Activated CD4-positive, alpha-beta T cell treated with anti-CD3 and anti-CD28 coated beads for 36 hours (primary cell): Measurements from ENCODE around the gene SAGE1. TPM values are rescaled to one million over a fixed set of nuclear protein-coding genes. Genes with fewer than 3 reads are reported as not detected.
A peak's percentile ranks its signal among the peaks of the same experiment; 100 is the strongest.

Experiments
- ATAC-seq: fragments of 200-7000 bp; cut with Tn5 transposase; one replicate; pipeline ENCODE4 v1.10.0; 2021; ENCODE audit warnings: mild to moderate bottlenecking, moderate library complexity
- CTCF ChIA-PET: fragments of 350-600 bp; sonication (Branson Sonifier 250); formaldehyde crosslinking; loops from one replicate; lab custom pipeline; 2021; ENCODE audit warnings: antibody characterized with exemption; lab: Charles Lee
- POLR2A ChIA-PET: fragments of 350-600 bp; sonication (Branson Sonifier 250); formaldehyde crosslinking; loops from one replicate; lab custom pipeline; 2021; ENCODE audit warnings: antibody characterized with exemption, inconsistent platforms; lab: Charles Lee
- DNase-seq: peaks from one replicate; pipeline ENCODE4 v3.0.0-alpha.2; 2020
- H3K27ac Mint-ChIP-seq: one replicate; pipeline ENCODE4 v1.8.0; 2021; ENCODE audit warnings: mixed read lengths
- H3K27me3 Mint-ChIP-seq: one replicate; pipeline ENCODE4 v1.8.0; 2021; ENCODE audit warnings: mixed read lengths
- H3K36me3 Mint-ChIP-seq: one replicate; pipeline ENCODE4 v1.8.0; 2021; ENCODE audit warnings: low read depth, mixed read lengths
- H3K4me1 Mint-ChIP-seq: one replicate; pipeline ENCODE4 v1.8.0; 2021; ENCODE audit warnings: mixed read lengths
- H3K4me3 Mint-ChIP-seq: one replicate; pipeline ENCODE4 v1.8.0; 2021; ENCODE audit warnings: mild to moderate bottlenecking, moderate library complexity, mixed read lengths
- H3K9me3 Mint-ChIP-seq: one replicate; pipeline ENCODE4 v1.8.0; 2021; ENCODE audit warnings: low read depth, mixed read lengths
- intact Hi-C, 2 experiments: fragments of 100-400 bp; cut with DNase I in 1 of 2; cut with micrococcal nuclease in 1 of 2; formaldehyde crosslinking; loops; one replicate each; pipeline versions ENCODE4 v1.14.2 to v1.15.1; 2022 to 2024; cut with DNase I, micrococcal nuclease
- total RNA-seq, 2 experiments: library from RNA; stranded (reverse); gene quantifications; one replicate each; pipeline ENCODE4 v1.2.3, GENCODE V29; 2021

SAGE1 gene
- total RNA-seq, 2 experiments from 2014 or later: not detected

GRCh38 chrX:135923353-135923752 is 29.8 kb downstream of the SAGE1 start:
- ChIA-PET POLR2A (no interaction called here), CTCF (interaction anchor here (0.5 to 0.6 kb wide), 2 partner anchors 43 to 289 kb away, joined by 3 read pairs; no protein-coding TSS in a partner anchor)
- intact Hi-C loops: no loop called here

GRCh38 chrX:135927897-135928296 is 34.4 kb downstream of the SAGE1 start:
- ChIA-PET POLR2A (no interaction called here), CTCF (no interaction called here)
- H3K27ac Mint-ChIP-seq: no peak overlapping the region
- no peaks in the 10 kb centered on the region for H3K9me3 Mint-ChIP-seq
- intact Hi-C loops: no loop called here
- DNase-seq (no peak), ATAC-seq (no peak)
- no peaks in the 10 kb centered on the region for H3K36me3 Mint-ChIP-seq
- H3K4me3 Mint-ChIP-seq: no peak overlapping the region
- H3K4me1 Mint-ChIP-seq: no peaks in the 10 kb centered on the region
- H3K27me3 Mint-ChIP-seq: peaks cover 2% of the 10 kb centered on the region

More at GRCh38 chrX:135923353-135923752, 29.8 kb downstream of the SAGE1 start:
- H3K4me3 Mint-ChIP-seq: no peak overlapping the region
- ATAC-seq (no peak), DNase-seq (no peak)
- H3K27ac Mint-ChIP-seq: no peak overlapping the region
- H3K9me3 Mint-ChIP-seq: no peaks in the 10 kb centered on the region
- peaks cover 2% of the 10 kb centered on the region for H3K27me3 Mint-ChIP-seq
- H3K4me1 Mint-ChIP-seq: no peaks in the 10 kb centered on the region
- no peaks in the 10 kb centered on the region for H3K36me3 Mint-ChIP-seq

DNA sequence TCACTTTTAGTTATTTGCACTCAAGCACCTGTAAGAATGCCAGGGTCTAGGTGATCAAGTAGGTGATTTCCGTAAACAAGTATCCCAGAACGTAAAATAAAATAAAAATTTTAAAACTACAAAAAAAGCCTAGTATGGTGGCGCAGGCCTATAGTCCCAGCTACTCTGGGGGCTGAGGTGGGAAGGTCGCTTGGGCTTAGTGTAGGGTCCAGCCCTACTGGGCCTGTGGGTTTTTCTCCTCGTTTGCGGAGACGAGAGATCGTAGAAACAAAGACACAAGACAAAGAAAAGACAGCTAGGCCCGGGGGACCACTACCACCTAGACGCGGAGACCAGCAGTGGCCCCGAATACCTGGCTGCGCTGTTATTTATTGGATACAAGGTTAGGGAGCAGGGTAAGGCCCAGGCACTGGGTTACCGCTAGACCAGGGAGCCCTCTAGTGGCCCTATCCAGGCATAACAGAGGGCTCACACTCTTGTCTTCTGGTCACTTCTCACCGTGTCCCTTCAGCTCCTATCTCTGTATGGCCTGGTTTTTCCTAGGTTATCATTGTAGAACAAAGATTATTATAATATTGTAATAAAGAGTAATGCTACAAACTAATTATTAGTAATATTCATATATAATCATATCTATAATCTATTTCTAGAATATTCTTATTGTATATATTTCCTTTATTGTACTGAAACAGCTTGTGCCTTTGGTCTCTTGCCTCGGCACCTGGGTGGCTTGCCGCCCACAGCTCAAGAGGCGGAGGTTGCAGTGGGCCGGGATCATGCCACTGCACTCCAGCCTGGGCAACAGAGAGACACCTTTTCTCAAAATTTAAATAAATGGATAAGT is 38.4 kb downstream of the SAGE1 start:
- Mint-ChIP-seq H3K27ac (no peak overlapping the region), H3K27me3 (no peaks in the 10 kb centered on the region), H3K36me3 (no peaks in the 10 kb centered on the region), H3K4me1 (no peaks in the 10 kb centered on the region), H3K4me3 (no peak overlapping the region), H3K9me3 (no peaks in the 10 kb centered on the region)
- POLR2A ChIA-PET: no interaction called here
- intact Hi-C loops: no loop called here
- ATAC-seq: no peak
- CTCF ChIA-PET: interaction anchor here (0.9 to 1.4 kb wide), 3 partner anchors 11 to 231 kb away, joined by 4 to 6 read pairs (median 4); no protein-coding TSS in a partner anchor
- DNase-seq: peak; percentile 59

GRCh38 chrX:135944486-135944885 is 51.0 kb downstream of the SAGE1 start:
- peaks cover 10% of the 10 kb centered on the region for H3K36me3 Mint-ChIP-seq
- ATAC-seq (no peak), DNase-seq (no peak)
- ChIA-PET POLR2A (no interaction called here), CTCF (no interaction called here)
- no peak overlapping the region for H3K27ac Mint-ChIP-seq
- H3K27me3 Mint-ChIP-seq: no peaks in the 10 kb centered on the region
- H3K4me1 Mint-ChIP-seq: no peaks in the 10 kb centered on the region
- H3K4me3 Mint-ChIP-seq: no peak overlapping the region
- H3K9me3 Mint-ChIP-seq: no peaks in the 10 kb centered on the region
- intact Hi-C loops: no loop called here

DNA sequence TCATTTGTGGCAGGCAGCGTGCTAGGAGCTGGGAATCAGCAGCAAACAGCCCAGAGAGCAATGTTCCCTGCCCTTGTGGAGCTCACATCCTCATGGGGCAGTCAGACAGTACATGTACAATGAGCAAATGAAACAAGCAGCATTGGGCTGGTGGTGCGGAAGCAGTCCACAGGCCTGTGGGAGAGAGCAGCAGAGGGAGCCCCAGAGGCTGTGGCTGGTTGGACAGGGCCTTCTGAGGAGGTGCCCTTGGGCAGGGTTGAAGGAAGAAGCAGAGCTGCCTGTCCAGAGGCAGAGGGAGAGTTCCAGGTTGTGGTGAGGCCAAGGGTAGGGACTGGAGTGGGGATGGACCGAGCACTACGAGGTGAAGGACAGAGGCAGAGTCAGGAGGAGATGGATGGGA is 57.8 kb downstream of the SAGE1 start:
- Mint-ChIP-seq H3K36me3 (no peaks in the 10 kb centered on the region), H3K27ac (no peak overlapping the region), H3K4me1 (no peaks in the 10 kb centered on the region), H3K27me3 (no peaks in the 10 kb centered on the region), H3K4me3 (no peak overlapping the region), H3K9me3 (no peaks in the 10 kb centered on the region)
- intact Hi-C loops: no loop called here
- ATAC-seq: no peak
- ChIA-PET CTCF (no interaction called here), POLR2A (no interaction called here)
- no peak for DNase-seq

Other genes with a start within 250 kb of the SAGE1 start
- not detected for gene CT45A1, start 180.1 kb upstream of the SAGE1 start, total RNA-seq
- gene CT45A3, start 125.5 kb upstream of the SAGE1 start, total RNA-seq: not detected
- not detected for gene CT45A5, start 108.2 kb upstream of the SAGE1 start, total RNA-seq
- gene CT45A6, start 90.9 kb upstream of the SAGE1 start, total RNA-seq: not detected
- not detected for gene CT45A2, start 73.7 kb upstream of the SAGE1 start, total RNA-seq
- gene CT45A7, start 56.4 kb upstream of the SAGE1 start, total RNA-seq: not detected
- gene CT45A8, start 39.2 kb upstream of the SAGE1 start, total RNA-seq: not detected
- gene CT45A9, start 21.9 kb upstream of the SAGE1 start, total RNA-seq: not detected
- not detected for gene CT45A10, start 272 bp upstream of the SAGE1 start, total RNA-seq
- gene MMGT1, start 80.3 kb downstream of the SAGE1 start, total RNA-seq: 10 to 100 TPM; 16.1 to 18.1 TPM
- gene SLC9A6, start 91.7 kb downstream of the SAGE1 start, total RNA-seq: 10 to 100 TPM; 11.8 to 12.6 TPM